GM23338 (cell line): ENCODE measurements around the gene FAM204A. TPM values are rescaled to one million over a fixed set of nuclear protein-coding genes. Genes with fewer than 3 reads are reported as not detected.

Source experiments
- ATAC-seq: fragments of 200-7000 bp; cut with Tn5 transposase; 3 replicates; pipeline ENCODE4 v1.9.1; 2020
- DNase-seq: peaks from one replicate; pipeline ENCODE4 v3.0.0-alpha.2; 2015; ENCODE audit warnings: low spot score
- H2AFZ ChIP-seq: fragments of 200-600 bp; sonication (generic); 2 replicates; pipeline ENCODE4 v1.8.0; 2016; ENCODE audit warnings: antibody characterized with exemption, mild to moderate bottlenecking, moderate library complexity
- H3F3A ChIP-seq: fragments of 200-600 bp; sonication (generic); replicated peaks from 2 replicates; pipeline ENCODE4 v1.8.0; 2017; ENCODE audit warnings: antibody characterized with exemption, mixed run types, low read depth
- H3K27ac ChIP-seq: fragments of 200-600 bp; sonication (generic); 2 replicates; pipeline ENCODE4 v1.6.1; 2016; ENCODE audit warnings: low read depth
- H3K27me3 ChIP-seq: fragments of 200-600 bp; sonication (generic); 2 replicates; pipeline ENCODE4 v1.8.0; 2016; ENCODE audit warnings: mild to moderate bottlenecking, mixed run types, moderate library complexity; ENCODE audit not compliant: insufficient read depth
- H3K36me3 ChIP-seq: fragments of 200-600 bp; sonication (generic); 2 replicates; pipeline ENCODE4 v1.8.0; 2016; ENCODE audit warnings: mild to moderate bottlenecking; ENCODE audit not compliant: insufficient read depth
- H3K4me1 ChIP-seq: fragments of 200-600 bp; sonication (generic); 2 replicates; pipeline ENCODE4 v1.8.0; 2016; ENCODE audit warnings: mild to moderate bottlenecking, moderate library complexity; ENCODE audit not compliant: insufficient read depth
- H3K4me2 ChIP-seq: fragments of 200-600 bp; sonication (generic); 2 replicates; pipeline ENCODE4 v1.7.1; 2017; ENCODE audit warnings: mixed run types
- H3K4me3 ChIP-seq: fragments of 200-600 bp; sonication (generic); 2 replicates; pipeline ENCODE4 v1.6.1; 2016; ENCODE audit warnings: mixed run types
- H3K79me2 ChIP-seq: fragments of 200-600 bp; sonication (generic); replicated peaks from 2 replicates; pipeline ENCODE4 v1.8.0; 2017; ENCODE audit warnings: mild to moderate bottlenecking; ENCODE audit not compliant: insufficient read depth
- H3K9me2 ChIP-seq: fragments of 200-600 bp; sonication (generic); 2 replicates; pipeline ENCODE4 v1.8.0; 2017; ENCODE audit not compliant: insufficient read depth
- H4K20me1 ChIP-seq: fragments of 200-600 bp; sonication (generic); replicated peaks from 2 replicates; pipeline ENCODE4 v1.8.0; 2017; ENCODE audit warnings: mild to moderate bottlenecking; ENCODE audit not compliant: insufficient read depth
- H3K27ac Mint-ChIP-seq: 2 replicates; pipeline ENCODE4 v1.8.0; 2020; ENCODE audit warnings: inconsistent platforms, mild to moderate bottlenecking, moderate library complexity, mixed read lengths
- H3K27me3 Mint-ChIP-seq: 3 replicates; pipeline ENCODE4 v1.8.0; 2022; ENCODE audit warnings: low read depth, mild to moderate bottlenecking, moderate library complexity, mixed read lengths, inconsistent platforms; ENCODE audit not compliant: insufficient read depth, poor library complexity
- H3K36me3 Mint-ChIP-seq: 3 replicates; pipeline ENCODE4 v1.8.0; 2021; ENCODE audit warnings: low read depth, mild to moderate bottlenecking, inconsistent platforms, moderate library complexity, mixed read lengths
- H3K4me1 Mint-ChIP-seq: 3 replicates; pipeline ENCODE4 v1.8.0; 2020; ENCODE audit warnings: mild to moderate bottlenecking, inconsistent platforms, mixed read lengths
- H3K4me3 Mint-ChIP-seq: 3 replicates; pipeline ENCODE4 v1.8.0; 2021; ENCODE audit warnings: moderate library complexity, mild to moderate bottlenecking, inconsistent platforms, mixed read lengths
- H3K9me3 Mint-ChIP-seq: 3 replicates; pipeline ENCODE4 v1.8.0; 2020; ENCODE audit warnings: moderate library complexity, mild to moderate bottlenecking, inconsistent platforms, mixed read lengths
- CREB1 ChIP-seq: fragments of 250-450 bp; sonication (Bioruptor Pico); IDR thresholded peaks from 2 replicates; pipeline ENCODE4 v1.5.0; 2020; ENCODE audit warnings: low read depth, mild to moderate bottlenecking, moderate library complexity
- CTCF ChIP-seq, 2 experiments: fragments of 200-600 bp in 1 of 2; sonication (generic) in 1 of 2; conservative IDR thresholded peaks; 2 replicates each; pipeline versions ENCODE4 v1.5.1 to v1.6.1; 2016 to 2017; ENCODE audit warnings: antibody characterized with exemption in 2 of 2, low read depth in 2 of 2, mild to moderate bottlenecking in 2 of 2, moderate library complexity in 1 of 2
- EZH2 ChIP-seq: fragments of 200-600 bp; sonication (generic); IDR thresholded peaks from one replicate; pipeline ENCODE4 v1.8.0; 2017; ENCODE audit warnings: antibody characterized with exemption, mild to moderate bottlenecking, low read depth; ENCODE audit not compliant: unreplicated experiment
- REST ChIP-seq: IDR thresholded peaks from one replicate; pipeline ENCODE4 v1.6.1; 2018; ENCODE audit warnings: antibody characterized with exemption; ENCODE audit not compliant: unreplicated experiment
- STAT1 ChIP-seq: IDR thresholded peaks from one replicate; pipeline ENCODE4 v1.6.1; 2016; ENCODE audit warnings: antibody characterized with exemption; ENCODE audit not compliant: unreplicated experiment
- ZNF114 ChIP-seq: fragments of 250-450 bp; sonication (Bioruptor Pico); IDR thresholded peaks from 2 replicates; pipeline ENCODE4 v1.5.0; 2020; ENCODE audit warnings: mild to moderate bottlenecking, moderate library complexity
- ZNF462 ChIP-seq: fragments of 250-450 bp; sonication (Bioruptor Pico); IDR thresholded peaks from 2 replicates; pipeline ENCODE4 v1.5.0; 2020; ENCODE audit warnings: mild to moderate bottlenecking, moderate library complexity
- polyA plus RNA-seq: library from polyadenylated mRNA; unstranded; fragments of >200 nt; fragmentation: Nextera tagmentation; extraction: Ambion mirVana; gene quantifications from 2 replicates; pipeline ENCODE4 v1.2.1, GENCODE V29; 2016
- total RNA-seq: library from RNA; depleted of rRNA; stranded (reverse); fragments of >200 nt; shearing (Covaris generic); gene quantifications from 2 replicates; pipeline ENCODE4 v1.2.3, GENCODE V29; 2014

Gene FAM204A
- total and polyA plus RNA-seq, 2 experiments from 2014 or later, result 31.6 to 72.0 TPM

GRCh38 chr10:118311505-118311904 lies 30.6 kb downstream of the FAM204A start:
- Histone ChIP-seq H2AFZ (no peak overlapping the region), H3K4me3 (no peak overlapping the region), H3K4me1 (no peaks in the 10 kb centered on the region), H3F3A (no peaks in the 10 kb centered on the region), H3K27me3 (no peaks in the 10 kb centered on the region), H3K27ac (no peak overlapping the region), H3K79me2 (no peaks in the 10 kb centered on the region), H3K36me3 (no peaks in the 10 kb centered on the region), H4K20me1 (no peaks in the 10 kb centered on the region), H3K4me2 (no peak overlapping the region), H3K9me2 (no peaks in the 10 kb centered on the region)
- DNase-seq, result no peak
- Mint-ChIP-seq H3K9me3 (no peaks in the 10 kb centered on the region), H3K27me3 (no peaks in the 10 kb centered on the region), H3K4me3 (no peak overlapping the region), H3K36me3 (no peaks in the 10 kb centered on the region), H3K4me1 (peaks cover 3% of the 10 kb centered on the region; the same call in 2 of the 3 replicates), H3K27ac (no peak overlapping the region)
- ATAC-seq, result no peak
- no peak for TF ChIP-seq REST
- no peak for TF ChIP-seq ZNF462 (CRISPR knock-in tag)
- TF ChIP-seq STAT1, result no peak
- no peak for TF ChIP-seq EZH2
- no peak for TF ChIP-seq CREB1 (CRISPR knock-in tag)
- TF ChIP-seq ZNF114 (CRISPR knock-in tag), result no peak
- no peak for TF ChIP-seq CTCF (conservative IDR thresholded peaks at IDR 0.05; ENCODE audit: low read depth in 2 of 2)
